HG03354 (cell line): Measurements from ENCODE around the gene KRTAP2-4.
"Not testable (repeated sequence)": the region's sequence is repeated elsewhere in the genome, so short reads cannot be mapped to it uniquely, and the experiment has no call there.

ENCODE experiments used
- ATAC-seq: cut with Tn5 transposase; IDR thresholded peaks from one replicate; pipeline ENCODE4 v1.9.1; 2021; ENCODE audit warnings: mild to moderate bottlenecking; ENCODE audit not compliant: unreplicated experiment, poor library complexity, severe bottlenecking

Gene KRTAP2-4

DNA sequence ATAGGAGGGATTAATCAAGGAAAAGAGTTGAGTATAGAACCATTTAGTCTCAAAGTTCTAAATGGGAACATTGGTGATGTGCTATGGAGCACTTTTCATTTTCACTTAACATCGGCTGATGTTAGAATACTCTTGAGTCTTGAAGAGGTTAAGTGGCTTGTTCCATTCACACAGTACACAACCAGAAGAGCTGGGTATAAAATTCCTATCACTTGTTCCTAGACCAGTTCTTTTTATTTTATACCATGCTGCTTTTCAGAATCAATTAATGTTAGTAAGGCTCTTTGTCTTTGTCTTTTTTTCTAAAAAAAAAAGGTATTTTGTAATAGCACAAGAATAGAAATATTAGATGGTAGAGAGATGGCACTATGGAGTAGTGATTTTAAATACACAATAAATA is 22.7 kb downstream of the KRTAP2-4 start:
- ATAC-seq: no peak

DNA sequence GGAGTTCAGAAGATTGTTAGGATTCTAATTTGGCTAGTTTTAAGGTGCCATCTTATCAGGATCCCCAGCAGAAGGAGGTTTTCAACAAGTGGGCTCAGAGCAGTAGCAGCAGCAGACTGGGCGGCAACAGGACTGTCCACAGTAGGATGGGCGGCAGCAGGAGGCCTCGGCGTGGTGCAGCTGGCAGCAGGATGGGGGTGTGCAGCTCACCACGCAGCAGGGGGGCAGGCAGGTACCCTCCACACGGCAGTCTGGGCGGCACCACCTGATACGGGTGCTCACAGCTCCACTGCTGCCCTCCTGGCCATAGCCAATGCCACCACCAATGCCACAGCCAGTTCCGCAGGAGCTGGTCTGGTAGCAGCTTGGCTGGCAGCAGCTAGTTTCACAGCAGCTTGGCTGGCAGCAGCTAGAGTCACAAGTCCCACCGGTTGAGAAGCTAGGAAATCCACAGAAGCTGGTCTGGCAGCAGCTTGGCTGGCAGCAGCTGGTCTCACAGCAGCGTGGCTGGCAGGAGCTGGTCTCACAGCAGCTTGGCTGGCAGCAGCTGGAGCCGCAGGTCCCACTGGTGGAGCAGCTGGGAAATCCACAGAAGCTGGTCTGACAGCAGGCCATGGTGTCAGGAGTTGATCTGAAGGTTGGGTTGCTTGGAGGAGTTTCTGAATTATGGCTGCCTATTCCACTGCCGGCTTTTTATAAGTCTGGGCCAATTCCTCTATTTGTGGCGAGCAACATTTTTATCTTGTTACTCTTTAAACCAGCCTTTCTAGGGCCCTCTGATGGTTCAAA is 24.7 kb downstream of the KRTAP2-4 start, which contains the start of gene KRTAP1-1:
Gene KRTAP1-1, minus strand, starts transcription at position 668 of the 789 bp plus-strand sequence. Its CDS starts 53 bp downstream, at position 615.
- not testable (repeated sequence) for ATAC-seq

DNA sequence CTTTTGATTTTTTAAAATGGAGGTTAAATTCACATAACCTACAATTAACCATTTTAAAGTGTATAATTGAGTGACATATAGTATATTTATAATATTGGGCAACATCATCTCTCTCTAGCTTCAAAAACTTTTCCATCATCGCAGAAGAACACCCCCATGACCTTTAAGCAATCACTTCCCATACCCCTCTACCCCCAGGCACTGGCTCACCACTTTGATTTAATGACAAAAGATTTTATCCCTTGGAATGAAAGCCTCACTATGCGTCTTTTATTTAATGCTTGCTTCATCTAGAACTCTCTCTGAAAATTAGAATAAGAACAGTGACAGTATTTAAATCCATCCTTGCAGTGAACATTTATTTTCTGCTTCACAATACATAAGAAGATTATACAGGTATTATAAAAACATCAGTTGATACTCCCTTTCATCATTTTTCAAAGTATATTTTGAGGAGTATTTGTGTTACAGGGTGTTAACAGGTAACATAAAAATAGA is 27.8 kb downstream of the KRTAP2-4 start:
- no peak for ATAC-seq

DNA sequence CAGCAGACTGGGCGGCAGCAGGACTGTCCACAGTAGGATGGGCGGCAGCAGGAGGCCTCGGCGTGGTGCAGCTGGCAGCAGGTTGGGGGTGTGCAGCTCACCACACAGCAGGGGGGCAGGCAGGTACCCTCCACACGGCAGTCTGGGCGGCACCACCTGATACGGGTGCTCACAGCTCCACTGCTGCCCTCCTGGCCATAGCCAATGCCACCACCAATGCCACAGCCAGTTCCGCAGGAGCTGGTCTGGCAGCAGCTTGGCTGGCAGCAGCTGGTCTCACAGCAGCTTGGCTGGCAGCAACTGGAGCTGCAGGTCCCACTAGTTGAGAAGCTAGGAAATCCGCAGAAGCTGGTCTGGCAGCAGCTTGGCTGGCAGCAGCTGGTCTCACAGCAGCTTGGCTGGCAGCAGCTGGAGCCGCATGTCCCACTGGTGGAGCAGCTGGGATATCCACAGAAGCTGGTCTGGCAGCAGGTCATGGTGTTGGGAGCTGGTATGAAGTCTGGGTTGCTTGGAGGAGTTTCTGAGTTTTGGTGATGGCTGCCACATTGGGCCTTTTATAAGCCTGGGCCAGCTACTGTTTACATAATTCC is 31.2 kb downstream of the KRTAP2-4 start, which contains the start of gene KRTAP1-3:
Gene KRTAP1-3, minus strand, starts transcription at position 529 of the 590 bp plus-strand sequence. Its CDS starts 53 bp downstream, at position 476.
- not testable (repeated sequence) for ATAC-seq

DNA sequence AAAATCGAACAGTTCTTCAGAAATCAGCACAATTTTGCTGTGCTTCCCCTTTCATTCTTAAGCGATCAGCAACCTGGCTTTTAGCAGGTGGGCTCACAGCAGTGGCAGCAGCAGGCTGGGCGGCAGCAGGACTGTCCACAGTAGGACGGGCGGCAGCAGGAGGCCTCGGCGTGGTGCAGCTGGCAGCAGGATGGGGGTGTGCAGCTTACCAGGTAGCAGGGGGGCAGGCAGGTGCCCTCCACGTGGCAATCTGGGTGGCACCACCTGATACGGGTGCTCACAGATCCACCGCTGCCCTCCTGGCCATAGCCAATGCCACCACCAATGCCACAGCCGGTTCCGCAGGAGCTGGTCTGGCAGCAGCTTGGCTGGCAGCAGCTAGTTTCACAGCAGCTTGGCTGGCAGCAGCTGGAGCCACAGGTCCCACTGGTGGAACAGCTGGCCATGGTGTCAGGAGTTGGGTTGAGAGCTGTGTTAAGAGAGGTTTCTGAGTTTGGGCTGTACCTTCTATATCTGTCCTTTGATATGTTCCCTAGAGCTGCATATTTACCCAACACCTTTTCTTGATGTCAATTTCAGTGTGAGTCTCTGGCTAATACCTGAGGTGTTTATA is 35.9 kb downstream of the KRTAP2-4 start, which contains the start of gene KRTAP1-4:
Gene KRTAP1-4, minus strand, starts transcription at position 563 of the 613 bp plus-strand sequence. Its CDS starts 117 bp downstream, at position 446.
- no peak for ATAC-seq

DNA sequence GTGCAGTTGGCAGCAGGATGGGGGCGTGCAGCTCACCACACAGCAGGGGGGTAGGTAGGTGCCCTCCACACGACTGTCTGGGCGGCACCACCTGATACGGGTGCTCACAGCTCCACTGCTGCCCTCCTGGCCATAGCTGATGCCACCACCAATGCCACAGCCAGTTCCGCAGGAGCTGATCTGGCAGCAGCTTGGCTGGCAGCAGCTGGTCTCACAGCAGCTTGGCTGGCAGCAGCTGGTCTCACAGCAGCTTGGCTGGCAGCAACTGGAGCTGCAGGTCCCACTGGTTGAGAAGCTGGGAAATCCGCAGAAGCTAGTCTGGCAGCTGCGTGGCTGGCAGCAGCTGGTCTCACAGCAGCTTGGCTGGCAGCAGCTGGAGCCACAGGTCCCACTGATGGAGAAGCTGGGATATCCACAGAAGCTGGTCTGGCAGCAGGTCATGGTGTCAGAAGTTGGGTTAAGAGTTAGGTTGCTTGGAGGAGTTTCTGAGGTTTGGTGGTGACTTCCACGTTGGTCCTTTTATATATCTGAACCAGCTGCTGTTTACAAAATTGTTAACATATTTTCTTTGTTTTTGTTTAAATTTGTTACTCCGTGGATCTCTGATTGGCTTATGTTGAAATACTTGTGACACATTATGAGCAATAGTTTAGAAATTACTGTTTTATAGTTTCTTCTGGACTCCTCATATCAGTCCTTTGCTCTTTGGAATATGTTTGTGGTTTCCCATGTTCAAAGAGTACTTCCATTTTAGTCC is 38.8 kb downstream of the KRTAP2-4 start, which contains the start of gene KRTAP1-5:
Gene KRTAP1-5, minus strand, starts transcription at position 494 of the 757 bp plus-strand sequence. Its CDS starts 53 bp downstream, at position 441.
- ATAC-seq: no peak

DNA sequence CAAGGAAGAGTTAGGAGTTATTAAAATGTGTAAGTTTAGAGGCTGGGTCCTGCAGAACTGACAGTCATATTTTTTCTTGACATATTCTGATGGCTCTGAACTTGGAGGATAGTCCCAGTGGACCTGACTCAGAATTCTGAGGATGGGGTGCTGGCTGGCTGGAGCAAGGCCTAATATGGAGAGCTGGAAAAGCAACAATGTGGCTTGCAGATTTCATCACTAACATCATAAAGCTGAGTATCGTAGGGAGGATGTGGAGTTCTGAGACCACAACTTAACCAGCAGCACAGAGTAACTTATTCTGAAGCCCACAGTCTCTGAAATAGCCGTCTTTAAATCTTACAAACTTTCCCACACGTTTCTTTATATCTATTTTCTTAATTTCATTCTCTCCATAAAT is 41.0 kb downstream of the KRTAP2-4 start:
- no peak for ATAC-seq

DNA sequence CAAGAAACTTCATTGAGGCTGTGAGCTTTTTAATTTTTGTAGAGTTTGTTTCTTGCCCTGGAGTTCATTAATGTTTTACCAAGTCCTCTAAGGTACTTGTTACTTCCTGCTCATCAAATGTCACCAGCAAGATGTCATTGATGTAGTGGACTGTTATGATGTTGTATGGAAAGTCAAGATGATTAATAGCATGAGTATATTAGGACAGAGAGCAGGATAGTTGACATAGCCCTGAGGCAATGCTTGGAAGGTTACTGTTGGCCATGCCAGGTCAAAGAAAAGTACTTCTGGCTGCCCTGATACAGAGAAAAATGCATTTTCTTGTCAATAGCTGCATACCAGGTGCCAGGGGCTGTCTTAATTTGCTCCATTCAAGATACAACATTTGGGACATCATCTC is 45.3 kb downstream of the KRTAP2-4 start:
- no peak for ATAC-seq

DNA sequence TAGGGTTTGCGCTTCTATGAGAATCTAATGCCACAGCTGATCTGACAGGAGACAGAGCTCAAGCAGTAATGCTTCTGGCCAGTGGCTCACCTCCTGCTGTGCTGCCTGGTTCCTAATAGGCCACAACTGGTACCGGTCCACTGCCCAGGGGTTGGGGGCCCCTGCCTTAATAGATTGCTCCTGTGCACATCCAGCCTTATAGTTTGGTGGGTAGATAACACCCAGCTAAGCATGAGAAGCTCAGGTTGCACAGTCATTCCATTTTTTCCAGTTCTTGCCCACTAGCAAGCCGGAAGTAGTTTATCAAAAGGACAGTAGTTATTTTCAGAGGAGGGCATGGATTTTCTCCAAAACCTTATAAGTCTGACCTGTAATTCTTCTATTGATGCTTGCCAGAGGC is 46.3 kb downstream of the KRTAP2-4 start:
- no peak for ATAC-seq

DNA sequence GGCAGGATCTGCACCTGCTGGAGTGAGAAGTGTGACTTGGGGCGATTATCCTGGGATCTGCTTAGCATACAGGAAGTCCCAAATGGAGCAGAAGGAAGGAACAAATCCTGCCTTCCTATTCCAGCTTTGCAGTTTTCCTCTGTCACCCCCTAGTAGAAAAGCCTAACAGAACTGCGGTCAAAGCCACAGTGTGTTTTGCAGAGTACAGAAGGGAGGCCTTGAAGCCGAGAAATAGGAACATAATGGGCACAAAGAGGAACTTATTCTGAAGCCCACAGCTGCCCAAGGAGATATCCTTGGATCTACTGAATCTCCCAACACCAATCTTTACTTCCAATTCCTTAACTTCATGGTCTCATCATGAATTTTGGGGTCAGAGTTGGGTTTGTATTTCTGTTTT is 47.1 kb downstream of the KRTAP2-4 start:
- no peak for ATAC-seq

DNA sequence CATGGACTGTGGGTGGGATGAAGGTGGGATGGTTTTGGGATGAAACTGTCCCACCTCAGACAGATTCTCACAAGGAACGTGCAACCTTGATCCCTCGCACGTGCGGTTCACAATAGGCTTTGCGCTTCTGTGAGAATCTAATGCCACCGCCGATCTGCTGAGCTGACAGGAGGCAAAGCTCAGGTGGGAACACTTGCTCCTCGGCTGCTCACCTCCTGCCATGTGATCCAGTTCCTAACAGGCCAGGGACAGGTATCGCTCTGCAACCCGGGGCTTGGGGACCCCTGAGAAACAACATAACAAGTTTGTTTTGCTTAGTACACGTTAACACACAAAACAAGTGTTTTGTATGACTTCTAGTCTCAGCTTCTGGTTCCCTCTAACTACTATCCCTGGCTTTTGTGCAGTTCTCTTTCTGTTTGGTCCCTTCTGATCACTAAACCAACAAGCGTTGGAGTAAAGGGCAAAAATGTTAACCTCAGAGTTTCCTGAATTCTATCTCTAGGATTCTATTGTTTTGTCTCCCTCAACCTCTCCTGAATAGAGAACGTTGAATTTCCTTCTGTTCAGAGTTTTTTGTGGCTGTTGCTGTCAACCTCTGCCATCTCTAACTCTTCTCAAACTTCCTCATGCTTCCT is 49.0 kb downstream of the KRTAP2-4 start:
- ATAC-seq: no peak

DNA sequence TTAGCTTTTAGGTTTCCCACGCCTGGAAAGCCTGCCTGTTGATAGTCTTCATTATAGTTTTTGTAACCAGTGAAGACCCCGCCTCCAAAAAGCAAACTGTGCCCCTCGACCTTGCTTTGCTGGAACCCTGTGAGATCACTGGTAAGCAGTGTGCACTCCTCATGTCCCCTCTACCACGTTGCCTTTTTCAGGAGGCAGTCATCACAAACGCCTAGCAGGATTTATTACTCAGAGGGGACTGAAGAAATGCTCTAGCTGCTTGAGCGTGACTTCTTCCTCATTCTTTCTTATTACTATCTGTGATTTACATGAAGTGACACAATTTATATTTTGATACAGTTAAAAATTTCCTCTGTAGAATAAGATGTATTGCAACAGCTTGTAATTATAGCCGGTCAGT is 50.2 kb downstream of the KRTAP2-4 start:
- ATAC-seq: no peak
